ENCODE data around the gene EPS15. TPM values are rescaled to one million over a fixed set of nuclear protein-coding genes. Genes with fewer than 3 reads are reported as not detected.

EPS15 gene
- total and polyA plus RNA-seq, 10 of the 15 experiments (the other 5 are each of a cell fraction or from before 2014, with no cell fraction given), result 24.7 to 87.8 (median 56.3) TPM

DNA sequence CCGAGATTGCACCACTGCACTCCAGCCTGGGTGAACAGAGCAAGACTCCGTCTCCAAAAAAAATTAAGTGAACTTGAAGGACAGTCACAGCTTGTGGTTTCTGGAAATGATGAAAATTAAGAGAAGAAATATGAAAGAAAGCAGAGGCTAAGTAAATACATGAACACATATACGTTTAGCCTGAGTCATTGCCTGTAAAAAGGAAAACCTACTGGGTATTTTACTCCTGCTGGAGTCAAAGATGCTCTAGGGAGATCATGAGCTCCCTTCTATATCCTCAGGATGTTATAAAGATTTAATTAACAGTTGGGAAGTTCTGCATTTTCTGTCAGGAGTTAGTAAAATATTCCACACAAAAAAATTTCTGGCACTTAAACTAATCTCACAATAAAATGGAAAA is 145.2 kb downstream of the EPS15 start:
- Histone ChIP-seq H3K79me2 (ENCODE audit: control insufficient read depth, insufficient read depth, low read length) (no peaks in the 10 kb centered on the region), H3K9ac (ENCODE audit: control insufficient read depth, insufficient read depth, low read length) (no peak overlapping the region), H3K4me2 (ENCODE audit: control insufficient read depth, insufficient read depth) (no peak overlapping the region), H3K9me3 (replicated peaks; ENCODE audit: control insufficient read depth, insufficient read depth, low read length) (no peaks in the 10 kb centered on the region; the same call in 2 of the 3 replicates), H3K4me3 (no peak overlapping the region), H3K36me3 (ENCODE audit: control insufficient read depth in 2 of 2, insufficient read depth in 2 of 2, low read length in 1 of 2) (peaks cover 4 to 20% of the 10 kb centered on the region in 2 experiments), H3K27me3 (replicated peaks in 1 of 2; ENCODE audit: control insufficient read depth in 2 of 2, insufficient read depth in 2 of 2, low read length in 1 of 2) (no peaks in the 10 kb centered on the region), H3K4me1 (ENCODE audit: control insufficient read depth, insufficient read depth, low read length) (no peaks in the 10 kb centered on the region), H4K20me1 (ENCODE audit: control insufficient read depth, insufficient read depth) (no peaks in the 10 kb centered on the region), H2AFZ (ENCODE audit: control insufficient read depth, low read depth, low read length) (no peak overlapping the region), H3K27ac (ENCODE audit: control insufficient read depth, insufficient read depth) (no peak overlapping the region)
- FAIRE-seq (no peak), ATAC-seq (no peak), DNase-seq (ENCODE audit: low read depth, low spot score) (no peak)
- POLR2A ChIA-PET, result no interaction called here
- intact Hi-C loops (cut with micrococcal nuclease; ENCODE audit: unreplicated experiment), result no loop called here
- CTCF ChIA-PET, result no interaction called here
- TF ChIP-seq IKZF1 (conservative IDR thresholded peaks at IDR 0.05), result no peak
- TF ChIP-seq SMC3 (IDR thresholded peaks at IDR 0.05; ENCODE audit: borderline replicate concordance, low read length), result no peak
- TF ChIP-seq, protein P1, sequence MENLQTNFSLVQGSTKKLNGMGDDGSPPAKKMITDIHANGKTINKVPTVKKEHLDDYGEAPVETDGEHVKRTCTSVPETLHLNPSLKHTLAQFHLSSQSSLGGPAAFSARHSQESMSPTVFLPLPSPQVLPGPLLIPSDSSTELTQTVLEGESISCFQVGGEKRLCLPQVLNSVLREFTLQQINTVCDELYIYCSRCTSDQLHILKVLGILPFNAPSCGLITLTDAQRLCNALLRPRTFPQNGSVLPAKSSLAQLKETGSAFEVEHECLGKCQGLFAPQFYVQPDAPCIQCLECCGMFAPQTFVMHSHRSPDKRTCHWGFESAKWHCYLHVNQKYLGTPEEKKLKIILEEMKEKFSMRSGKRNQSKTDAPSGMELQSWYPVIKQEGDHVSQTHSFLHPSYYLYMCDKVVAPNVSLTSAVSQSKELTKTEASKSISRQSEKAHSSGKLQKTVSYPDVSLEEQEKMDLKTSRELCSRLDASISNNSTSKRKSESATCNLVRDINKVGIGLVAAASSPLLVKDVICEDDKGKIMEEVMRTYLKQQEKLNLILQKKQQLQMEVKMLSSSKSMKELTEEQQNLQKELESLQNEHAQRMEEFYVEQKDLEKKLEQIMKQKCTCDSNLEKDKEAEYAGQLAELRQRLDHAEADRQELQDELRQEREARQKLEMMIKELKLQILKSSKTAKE (IDR thresholded peaks at IDR 0.05; ENCODE audit: low read depth, poor library complexity, severe bottlenecking), result no peak
- TF ChIP-seq BACH1 (IDR thresholded peaks at IDR 0.05; ENCODE audit: borderline replicate concordance), result no peak
- no peak for TF ChIP-seq ZBED1 (IDR thresholded peaks at IDR 0.05; ENCODE audit: borderline replicate concordance)
- TF ChIP-seq NBN (IDR thresholded peaks at IDR 0.05), result no peak
- no peak for TF ChIP-seq PML (IDR thresholded peaks at IDR 0.05; ENCODE audit: low read length)
- TF ChIP-seq JUNB (IDR thresholded peaks at IDR 0.05), result no peak
- no peak for TF ChIP-seq MEF2A (IDR thresholded peaks at IDR 0.05; ENCODE audit: insufficient read depth, low read depth, low read length)
- TF ChIP-seq, protein P2, sequence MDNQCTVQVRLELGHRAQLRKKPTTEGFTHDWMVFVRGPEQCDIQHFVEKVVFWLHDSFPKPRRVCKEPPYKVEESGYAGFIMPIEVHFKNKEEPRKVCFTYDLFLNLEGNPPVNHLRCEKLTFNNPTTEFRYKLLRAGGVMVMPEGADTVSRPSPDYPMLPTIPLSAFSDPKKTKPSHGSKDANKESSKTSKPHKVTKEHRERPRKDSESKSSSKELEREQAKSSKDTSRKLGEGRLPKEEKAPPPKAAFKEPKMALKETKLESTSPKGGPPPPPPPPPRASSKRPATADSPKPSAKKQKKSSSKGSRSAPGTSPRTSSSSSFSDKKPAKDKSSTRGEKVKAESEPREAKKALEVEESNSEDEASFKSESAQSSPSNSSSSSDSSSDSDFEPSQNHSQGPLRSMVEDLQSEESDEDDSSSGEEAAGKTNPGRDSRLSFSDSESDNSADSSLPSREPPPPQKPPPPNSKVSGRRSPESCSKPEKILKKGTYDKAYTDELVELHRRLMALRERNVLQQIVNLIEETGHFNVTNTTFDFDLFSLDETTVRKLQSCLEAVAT (IDR thresholded peaks at IDR 0.05), result no peak
- no peak for TF ChIP-seq NR2C2 (IDR thresholded peaks at IDR 0.05; ENCODE audit: borderline replicate concordance, control insufficient read depth, insufficient read length, low read depth)
- no peak for TF ChIP-seq TBL1XR1 (IDR thresholded peaks at IDR 0.05; ENCODE audit: low read depth, low read length)
- no peak for TF ChIP-seq POLR2A (IDR thresholded peaks at IDR 0.05; ENCODE audit: low read depth, low read length)
- no peak for TF ChIP-seq HDAC2 (IDR thresholded peaks at IDR 0.05)
- no peak for TF ChIP-seq SREBF1 (IDR thresholded peaks at IDR 0.05; ENCODE audit: low read length)
- no peak for TF ChIP-seq SRF (IDR thresholded peaks at IDR 0.05; ENCODE audit: low read depth in 2 of 2, low read length in 2 of 2)
- TF ChIP-seq SP1 (IDR thresholded peaks at IDR 0.05; ENCODE audit: low read depth, low read length), result no peak
- BruUV-seq (replicated peaks), result no TSS peak
- WGBS (ENCODE audit: insufficient coverage, insufficient replicate concordance, low lambda C conversion rate, missing lambda C conversion rate), result 85% methylated on average over 3 of the region's 3 CpGs
- in situ Hi-C loops (cut with MboI), result no loop called here
- RAD21 ChIA-PET (ENCODE audit: unreplicated experiment), result no interaction called here
- SMC1A ChIA-PET (ENCODE audit: uncharacterized antibody, unreplicated experiment), result interaction anchor here (1.4 kb wide), 1 partner anchor 160 kb away, joined by 3 read pairs; no protein-coding TSS in a partner anchor
